ENCODE measurements around the gene NUBPL.
"Not testable (repeated sequence)": the region's sequence is repeated elsewhere in the genome, so short reads cannot be mapped to it uniquely, and the experiment has no call there.

NUBPL gene

GRCh38 chr14:31749275-31749674 is 188.1 kb downstream of the NUBPL start:
- no peak for DNase-seq

GRCh38 chr14:31751047-31751446 is 189.8 kb downstream of the NUBPL start:
- DNase-seq = not testable (repeated sequence)

- DNase-seq = no peak
Observed at GRCh38 chr14:31752867-31753661, 191.9 kb downstream of the NUBPL start.

- DNase-seq = no peak
Observed at GRCh38 chr14:31758941-31759340, 197.7 kb downstream of the NUBPL start.

- no peak for DNase-seq
Observed at GRCh38 chr14:31760277-31760676, 199.1 kb downstream of the NUBPL start.

- DNase-seq = no peak
Observed at GRCh38 chr14:31761325-31761724, 200.1 kb downstream of the NUBPL start.

GRCh38 chr14:31763041-31763440 is 201.8 kb downstream of the NUBPL start:
- DNase-seq = no peak

GRCh38 chr14:31766315-31766892 is 205.2 kb downstream of the NUBPL start:
- no peak for DNase-seq

GRCh38 chr14:31768355-31768754 is 207.2 kb downstream of the NUBPL start:
- no peak for DNase-seq

GRCh38 chr14:31770271-31770670 is 209.1 kb downstream of the NUBPL start:
- no peak for DNase-seq

GRCh38 chr14:31774567-31774966 is 213.4 kb downstream of the NUBPL start:
- DNase-seq = no peak

- DNase-seq = no peak
Observed at GRCh38 chr14:31777312-31777711, 216.1 kb downstream of the NUBPL start.

GRCh38 chr14:31781578-31781977 is 220.4 kb downstream of the NUBPL start:
- no peak for DNase-seq

GRCh38 chr14:31785574-31785973 is 224.4 kb downstream of the NUBPL start:
- no peak for DNase-seq

GRCh38 chr14:31787377-31787776 is 226.2 kb downstream of the NUBPL start:
- no peak for DNase-seq

- no peak for DNase-seq
Observed at GRCh38 chr14:31788340-31788739, 227.1 kb downstream of the NUBPL start.

- DNase-seq = no peak
Observed at GRCh38 chr14:31792726-31793125, 231.5 kb downstream of the NUBPL start.

GRCh38 chr14:31797946-31798345 is 236.7 kb downstream of the NUBPL start:
- DNase-seq = not testable (repeated sequence)

- DNase-seq = no peak
Observed at GRCh38 chr14:31802838-31803237, 241.6 kb downstream of the NUBPL start.

GRCh38 chr14:31806249-31806648 is 245.0 kb downstream of the NUBPL start:
- DNase-seq = no peak

- not testable (repeated sequence) for DNase-seq
Observed at GRCh38 chr14:31811693-31812628, 250.8 kb downstream of the NUBPL start.

GRCh38 chr14:31813724-31814490 is 252.7 kb downstream of the NUBPL start:
- not testable (repeated sequence) for DNase-seq

- no peak for DNase-seq
Observed at GRCh38 chr14:31819281-31819680, 258.1 kb downstream of the NUBPL start.

Data from T1000 (cell line).